Peyer's patch (tissue), 4 donors: ENCODE results near the gene NKD1. TPM values are rescaled to one million over a fixed set of nuclear protein-coding genes. Genes with fewer than 3 reads are reported as not detected.

Source experiments
- DNase-seq, 3 donors: peaks; one replicate each; pipeline ENCODE4 v3.0.0-alpha.2; 2017 to 2019
- H3K27ac ChIP-seq, 4 donors: fragments of 200-600 bp; sonication (generic); one replicate each; pipeline ENCODE4 v1.5.1; 2016 to 2019
- H3K27me3 ChIP-seq, 2 donors: fragments of 200-600 bp; sonication (generic); one replicate each; pipeline ENCODE4 v1.5.1; 2019
- H3K36me3 ChIP-seq, 3 donors: fragments of 200-600 bp; sonication (generic); one replicate each; pipeline ENCODE4 v1.5.1; 2016 to 2019
- H3K4me1 ChIP-seq, 4 donors: fragments of 200-600 bp; sonication (generic); one replicate each; pipeline ENCODE4 v1.5.1; 2016 to 2019
- H3K4me3 ChIP-seq, 4 donors: fragments of 200-600 bp; sonication (generic); 1 replicate in 3 of 4; 2 replicates in 1 of 4; pipeline ENCODE4 v1.5.1; 2016 to 2019; ENCODE audit warnings: mild to moderate bottlenecking in 1 of 4
- H3K9me3 ChIP-seq, 4 donors: fragments of 200-600 bp; sonication (generic); one replicate each; pipeline ENCODE4 v1.5.1; 2016 to 2019; ENCODE audit warnings: mild to moderate bottlenecking in 1 of 4
- POLR2A ChIP-seq, 2 donors: fragments of 450-650 bp; IDR thresholded peaks; one replicate each; pipeline ENCODE4 v1.5.1; 2017; ENCODE audit warnings: antibody characterized with exemption in 2 of 2, mild to moderate bottlenecking in 2 of 2, moderate library complexity in 2 of 2
- total RNA-seq, 4 donors: library from RNA; depleted of rRNA; stranded (reverse); fragments of >200 nt; gene quantifications; one replicate each; pipeline ENCODE4 v1.1.0, GENCODE V29; 2016
- TF ChIP-seq, protein P1 (sequence below), 6 experiments: fragments of 450-650 bp in 4 of 6; fragments of 200-600 bp in 2 of 6; sonication (generic) in 1 of 6; IDR thresholded peaks; one replicate each; pipeline ENCODE4 v1.5.1; 2017 to 2019; ENCODE audit warnings: antibody characterized with exemption in 6 of 6, mild to moderate bottlenecking in 3 of 6, moderate library complexity in 1 of 6

Gene NKD1
- total RNA-seq, 4 donors from 2014 or later = 1.7 to 4.0 (median 3.4) TPM

DNA sequence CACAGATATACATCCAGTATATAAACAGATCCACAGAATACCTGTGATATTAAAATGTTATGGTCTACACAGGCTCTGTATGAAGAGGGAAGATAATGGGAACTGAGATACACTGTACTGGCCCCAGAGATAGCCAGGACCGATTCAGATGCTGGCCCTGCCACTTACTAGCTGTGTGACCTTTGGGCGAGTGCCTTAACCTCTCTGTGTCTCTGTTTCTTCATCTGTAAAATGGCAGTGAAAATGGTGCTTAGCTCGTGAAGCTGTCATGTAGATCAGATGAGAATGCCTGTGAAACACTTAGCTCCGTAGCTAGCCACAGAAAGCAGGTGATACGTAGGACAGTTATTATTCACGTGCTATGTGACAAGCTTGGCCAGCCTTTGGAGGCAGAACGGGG is 22.2 kb downstream of the NKD1 start:
- Histone ChIP-seq H3K36me3 (no peaks in the 10 kb centered on the region), H3K27me3 (no peaks in the 10 kb centered on the region), H3K4me1 (no peaks in the 10 kb centered on the region), H3K27ac (no peak overlapping the region), H3K9me3 (no peaks in the 10 kb centered on the region), H3K4me3 (no peak overlapping the region)
- no peak for DNase-seq
- TF ChIP-seq, protein P1, sequence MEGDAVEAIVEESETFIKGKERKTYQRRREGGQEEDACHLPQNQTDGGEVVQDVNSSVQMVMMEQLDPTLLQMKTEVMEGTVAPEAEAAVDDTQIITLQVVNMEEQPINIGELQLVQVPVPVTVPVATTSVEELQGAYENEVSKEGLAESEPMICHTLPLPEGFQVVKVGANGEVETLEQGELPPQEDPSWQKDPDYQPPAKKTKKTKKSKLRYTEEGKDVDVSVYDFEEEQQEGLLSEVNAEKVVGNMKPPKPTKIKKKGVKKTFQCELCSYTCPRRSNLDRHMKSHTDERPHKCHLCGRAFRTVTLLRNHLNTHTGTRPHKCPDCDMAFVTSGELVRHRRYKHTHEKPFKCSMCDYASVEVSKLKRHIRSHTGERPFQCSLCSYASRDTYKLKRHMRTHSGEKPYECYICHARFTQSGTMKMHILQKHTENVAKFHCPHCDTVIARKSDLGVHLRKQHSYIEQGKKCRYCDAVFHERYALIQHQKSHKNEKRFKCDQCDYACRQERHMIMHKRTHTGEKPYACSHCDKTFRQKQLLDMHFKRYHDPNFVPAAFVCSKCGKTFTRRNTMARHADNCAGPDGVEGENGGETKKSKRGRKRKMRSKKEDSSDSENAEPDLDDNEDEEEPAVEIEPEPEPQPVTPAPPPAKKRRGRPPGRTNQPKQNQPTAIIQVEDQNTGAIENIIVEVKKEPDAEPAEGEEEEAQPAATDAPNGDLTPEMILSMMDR (IDR thresholded peaks at IDR 0.05) = no peak
- no peak for TF ChIP-seq POLR2A (IDR thresholded peaks at IDR 0.05)

DNA sequence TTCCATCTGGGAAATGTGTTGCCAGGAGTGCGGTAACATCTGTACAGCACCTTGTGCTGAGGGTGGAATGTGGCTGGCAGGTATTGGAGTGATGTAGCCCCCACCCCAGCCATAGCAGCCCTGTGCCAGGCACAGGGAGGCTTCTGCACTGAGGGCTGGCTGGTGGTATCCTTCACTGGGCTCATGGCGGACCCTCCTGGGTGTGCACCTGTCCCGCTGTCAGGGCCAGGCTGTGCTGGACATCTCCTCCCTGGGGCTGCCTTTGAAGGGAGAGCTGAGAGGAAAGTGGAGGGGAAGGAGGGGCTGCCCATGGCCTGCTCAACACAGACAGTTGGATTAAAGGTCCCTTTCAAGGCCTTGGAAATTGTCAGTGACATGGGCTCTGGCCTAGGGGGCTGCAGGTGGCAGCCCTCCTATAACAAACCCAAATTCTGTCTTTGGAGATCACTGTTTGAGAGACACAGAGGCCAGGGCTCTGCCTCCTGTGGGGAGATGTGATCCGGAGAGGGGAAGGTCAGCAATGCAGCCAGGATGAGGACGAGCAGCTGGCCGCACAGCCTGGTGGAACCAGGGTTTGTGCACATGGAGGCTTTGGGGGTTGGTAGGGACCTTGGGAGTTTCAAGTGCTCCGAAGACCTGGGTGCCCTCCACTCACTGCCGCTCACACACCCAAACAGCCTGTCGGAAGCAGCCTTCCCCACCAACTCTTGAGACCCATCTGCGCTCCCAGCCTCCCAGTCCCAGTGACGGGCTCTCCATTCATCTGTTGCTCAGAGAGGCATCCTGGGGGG is 22.8 kb downstream of the NKD1 start:
- no peak for DNase-seq
- Histone ChIP-seq H3K27me3 (no peaks in the 10 kb centered on the region), H3K36me3 (no peaks in the 10 kb centered on the region), H3K4me3 (no peak overlapping the region), H3K4me1 (no peaks in the 10 kb centered on the region), H3K9me3 (no peaks in the 10 kb centered on the region), H3K27ac (no peak overlapping the region)
- TF ChIP-seq POLR2A (IDR thresholded peaks at IDR 0.05) = no peak
- TF ChIP-seq, protein P1 (IDR thresholded peaks at IDR 0.05) = no peak

DNA sequence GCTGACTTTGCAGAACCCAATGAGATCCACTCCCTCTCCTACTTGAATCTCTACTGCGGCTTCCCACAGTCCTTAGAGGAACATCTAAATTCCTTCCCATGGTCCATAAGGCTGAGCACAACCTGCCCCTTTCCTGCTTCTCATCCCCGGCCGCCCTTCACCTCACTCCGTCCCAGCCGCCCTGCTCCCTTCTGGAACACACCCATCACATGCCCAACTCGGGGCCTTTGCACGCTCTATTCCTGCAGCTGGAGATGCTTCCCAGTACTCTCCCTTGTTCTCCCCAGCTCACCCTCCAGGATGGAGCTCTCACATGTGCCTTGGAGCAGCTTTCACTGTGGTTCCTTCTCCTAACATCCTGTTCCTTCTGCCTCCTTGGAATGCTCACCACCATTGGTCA is 23.6 kb downstream of the NKD1 start:
- no peaks in the 10 kb centered on the region for H3K4me1 ChIP-seq
- no peaks in the 10 kb centered on the region for H3K9me3 ChIP-seq
- TF ChIP-seq, protein P1 (IDR thresholded peaks at IDR 0.05) = no peak
- TF ChIP-seq POLR2A (IDR thresholded peaks at IDR 0.05) = no peak
- H3K36me3 ChIP-seq = no peaks in the 10 kb centered on the region
- no peaks in the 10 kb centered on the region for H3K27me3 ChIP-seq
- no peak for DNase-seq
- H3K27ac ChIP-seq = no peak overlapping the region
- no peak overlapping the region for H3K4me3 ChIP-seq

DNA sequence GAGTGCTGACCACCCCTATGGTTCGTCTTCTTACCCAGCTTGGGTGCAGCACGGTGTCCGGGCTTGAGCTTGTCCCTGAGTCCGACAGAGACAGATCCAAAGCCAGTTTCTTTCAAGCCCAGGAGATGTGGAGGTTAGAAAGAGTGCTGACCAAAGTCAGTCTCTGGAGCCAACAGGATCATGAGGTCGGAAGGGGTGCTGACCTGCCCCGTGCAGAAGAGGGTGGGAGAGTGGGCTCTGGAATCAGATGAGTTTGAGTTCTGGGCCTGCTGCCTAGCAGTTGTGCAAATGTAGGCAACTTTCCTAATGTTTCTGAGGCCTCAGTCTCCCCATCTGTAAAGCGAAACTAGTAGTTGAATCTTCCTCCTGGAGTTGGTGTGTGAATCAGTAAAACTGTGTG is 24.5 kb downstream of the NKD1 start:
- TF ChIP-seq, protein P1 (IDR thresholded peaks at IDR 0.05) = no peak
- Histone ChIP-seq H3K4me3 (no peak overlapping the region), H3K36me3 (no peaks in the 10 kb centered on the region), H3K9me3 (no peaks in the 10 kb centered on the region), H3K27me3 (no peaks in the 10 kb centered on the region), H3K4me1 (no peaks in the 10 kb centered on the region), H3K27ac (no peak overlapping the region)
- no peak for DNase-seq

DNA sequence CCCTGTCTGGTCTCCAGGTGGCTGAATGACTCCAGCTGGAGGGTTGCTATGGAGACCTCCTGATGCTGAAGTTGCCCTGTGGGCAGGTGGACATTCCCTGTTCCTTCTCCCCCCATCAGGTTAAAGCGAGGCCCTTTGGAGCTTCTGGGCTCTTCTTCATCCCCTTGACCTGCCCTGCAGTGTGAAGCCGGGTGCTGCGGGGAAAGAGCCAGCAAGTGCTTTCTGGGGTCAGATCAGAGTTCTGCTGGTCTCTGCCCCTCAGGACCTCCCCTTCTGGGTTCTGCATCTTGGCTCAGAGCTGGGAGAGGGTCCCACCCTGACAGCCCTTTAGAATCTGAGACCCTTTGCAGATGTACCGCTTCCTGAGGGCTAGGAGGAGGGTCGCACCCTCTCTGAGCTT is 25.1 kb downstream of the NKD1 start:
- H3K27ac ChIP-seq = no peak overlapping the region
- H3K36me3 ChIP-seq = no peaks in the 10 kb centered on the region
- H3K4me3 ChIP-seq = no peak overlapping the region
- no peaks in the 10 kb centered on the region for H3K27me3 ChIP-seq
- no peak for DNase-seq
- no peaks in the 10 kb centered on the region for H3K4me1 ChIP-seq
- H3K9me3 ChIP-seq = no peaks in the 10 kb centered on the region
- TF ChIP-seq, protein P1 (IDR thresholded peaks at IDR 0.05) = no peak
- no peak for TF ChIP-seq POLR2A (IDR thresholded peaks at IDR 0.05)
